GM18873 (cell line): ENCODE data around the gene KLHL8.

ENCODE experiments used
- ATAC-seq: cut with Tn5 transposase; IDR thresholded peaks from one replicate; pipeline ENCODE4 v1.9.1; 2021; ENCODE audit warnings: mild to moderate bottlenecking, moderate library complexity, moderate number of reproducible peaks; ENCODE audit not compliant: unreplicated experiment, low FRiP score

The KLHL8 gene

GRCh38 chr4:87220094-87220822 is at the start of gene KLHL8:
KLHL8 (minus strand) TSS chr4:87220618; CDS start chr4:87195539, 25,079 bp downstream.
- peak; percentile 80 for ATAC-seq

GRCh38 chr4:87270144-87270543 is 49.7 kb upstream of the KLHL8 start:
- no peak for ATAC-seq

DNA sequence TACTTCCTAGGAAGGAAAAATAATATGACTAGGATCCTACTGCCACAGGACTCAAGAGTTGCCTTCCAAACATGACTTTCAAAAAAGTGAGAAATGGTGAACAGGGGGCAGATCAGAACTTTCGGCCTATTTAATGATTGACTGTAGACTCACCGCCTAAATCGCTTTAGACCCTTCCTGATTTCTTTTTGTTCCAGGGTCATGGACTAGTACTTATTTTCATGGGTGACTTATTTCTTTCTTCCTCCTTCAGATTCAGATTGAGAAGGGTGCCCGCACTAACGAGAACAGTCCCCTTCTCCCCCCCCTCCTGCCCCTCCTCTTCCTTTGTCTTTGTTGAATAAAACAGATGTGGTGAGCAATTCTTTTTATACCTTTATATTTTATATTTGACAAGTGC is 48.0 kb upstream of the KLHL8 start:
- no peak for ATAC-seq

DNA sequence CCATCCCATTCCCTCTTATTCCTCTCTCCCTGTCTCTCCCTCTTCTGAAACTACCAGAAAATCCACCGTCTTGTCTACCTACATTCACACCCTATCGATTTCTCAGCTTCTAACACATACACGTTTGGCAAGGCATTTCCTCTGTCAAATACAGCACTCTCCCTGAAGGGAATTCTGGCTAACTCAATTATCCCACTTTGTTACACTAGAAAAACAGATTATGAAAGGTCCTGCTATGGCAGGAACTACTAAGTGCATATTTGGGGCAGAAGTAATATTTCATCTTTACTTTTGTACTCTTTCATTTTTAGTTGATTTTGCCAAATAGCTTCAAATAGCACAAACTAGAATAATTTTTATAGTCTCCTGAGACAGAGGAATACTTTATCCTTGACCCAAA is 46.6 kb upstream of the KLHL8 start:
- no peak for ATAC-seq

DNA sequence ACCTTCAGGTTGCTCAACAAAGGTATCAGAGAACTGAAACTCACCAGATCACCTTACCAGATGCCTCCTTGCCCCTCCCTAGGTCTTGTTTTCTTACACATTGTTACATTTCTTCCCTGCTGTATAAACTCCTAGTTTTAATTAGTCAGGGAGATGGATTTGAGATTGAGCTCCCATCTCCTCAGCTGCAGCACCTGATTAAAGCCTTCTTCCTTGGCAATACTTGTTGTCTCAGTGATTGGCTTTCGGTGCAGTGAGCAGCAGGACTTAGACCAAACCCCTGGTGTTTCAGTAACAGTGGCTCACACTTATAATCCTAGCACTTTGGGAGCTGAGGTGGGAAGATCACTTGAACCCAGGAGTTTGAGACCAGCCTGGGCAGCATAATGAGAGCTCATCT is 42.5 kb upstream of the KLHL8 start:
- ATAC-seq: no peak

DNA sequence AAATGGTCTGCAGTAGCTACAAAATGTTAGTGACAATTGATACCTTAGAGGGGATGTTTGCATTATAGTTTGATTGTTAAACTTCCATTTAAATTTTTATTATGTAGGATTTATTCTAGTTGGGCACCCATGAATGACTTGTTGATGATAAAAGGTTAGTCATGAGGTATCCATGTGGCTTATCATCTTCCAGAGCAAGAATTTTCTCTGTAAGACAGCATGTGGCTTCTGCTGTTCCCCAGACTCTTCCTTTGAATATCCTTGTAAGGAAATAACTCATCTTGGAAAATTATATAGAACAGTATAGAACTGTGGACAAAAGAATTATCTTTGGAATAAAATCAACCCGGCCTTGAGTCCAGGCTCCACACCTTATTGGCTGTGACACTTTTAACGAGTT is 40.1 kb upstream of the KLHL8 start:
- ATAC-seq: no peak

- no peak for ATAC-seq
Measured at GRCh38 chr4:87258677-87259076, 38.3 kb upstream of the KLHL8 start.

DNA sequence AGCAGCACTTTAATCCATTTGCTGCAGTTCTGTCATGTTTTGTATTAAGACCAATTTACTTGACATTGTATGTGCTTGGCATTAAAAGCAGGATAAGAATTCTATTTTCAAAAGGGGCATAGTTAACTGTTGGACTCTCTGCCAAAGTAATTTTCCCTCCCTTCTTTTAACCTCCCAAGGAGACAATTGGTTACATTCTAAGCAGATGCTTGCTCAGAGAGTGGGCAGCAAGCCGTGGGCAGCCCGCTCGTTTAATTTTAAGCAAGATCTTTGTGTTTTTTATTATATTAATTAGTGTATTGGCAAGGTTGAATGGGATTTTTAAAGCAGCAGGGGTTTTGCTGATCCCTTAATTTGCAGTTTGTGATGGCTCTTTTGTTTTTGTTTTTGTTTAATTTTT is 37.1 kb upstream of the KLHL8 start:
- ATAC-seq: no peak

DNA sequence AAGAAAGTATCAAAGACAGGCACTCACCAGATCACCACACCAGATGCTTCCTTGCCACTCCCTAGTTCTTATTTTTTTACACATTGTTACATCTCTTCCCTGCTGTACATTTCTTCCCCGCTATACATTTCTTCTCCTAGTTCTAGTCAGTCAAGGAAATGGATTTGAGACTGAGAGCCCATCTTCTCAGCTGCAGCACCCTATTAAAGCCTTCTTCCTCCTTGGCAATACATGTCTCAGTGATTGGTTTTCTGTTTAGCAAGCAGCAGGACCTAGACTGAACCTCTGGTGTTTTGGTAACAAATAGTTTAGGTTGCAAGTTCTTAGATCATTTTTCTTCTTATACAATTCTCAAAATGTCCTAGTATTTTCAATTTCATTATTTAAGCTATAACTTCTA is 35.3 kb upstream of the KLHL8 start:
- ATAC-seq: no peak

DNA sequence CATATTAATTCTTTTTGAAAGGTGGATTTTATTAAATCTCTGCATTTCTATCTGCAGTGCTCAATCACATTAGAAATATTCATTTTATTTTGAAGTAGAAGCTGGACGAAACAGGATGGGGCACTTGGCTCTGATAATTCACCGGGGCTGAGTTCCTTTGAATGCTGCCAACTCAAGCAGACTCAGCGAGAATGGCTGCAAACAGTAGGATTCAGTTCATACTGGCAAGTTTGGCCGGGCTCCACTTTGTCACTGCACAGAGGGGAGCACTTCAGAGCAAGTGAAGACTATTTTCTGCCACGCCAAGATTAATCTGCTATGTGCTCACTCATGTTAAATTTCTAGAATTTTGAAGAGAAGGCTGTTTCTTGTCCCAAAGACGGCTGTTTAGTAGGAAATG is 30.7 kb upstream of the KLHL8 start:
- no peak for ATAC-seq

DNA sequence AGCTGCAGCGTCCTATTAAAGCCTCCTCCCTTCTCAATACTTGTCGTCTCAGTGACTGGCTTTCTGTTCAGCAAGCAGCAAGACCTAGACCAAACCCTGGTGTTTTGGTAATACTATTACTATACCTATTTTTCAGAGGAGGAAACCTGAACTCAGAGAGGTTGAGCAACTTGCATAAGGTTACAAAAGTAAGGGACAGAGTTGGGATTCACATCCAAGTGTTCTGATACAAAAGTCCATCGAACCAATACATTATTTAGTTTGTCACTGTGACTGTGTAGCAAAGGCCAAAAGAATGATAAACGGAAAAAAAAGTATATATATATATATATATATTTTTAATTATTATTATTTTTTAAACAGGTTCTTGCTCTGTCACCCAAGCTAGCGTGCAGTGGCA is 29.9 kb upstream of the KLHL8 start:
- ATAC-seq: no peak

- ATAC-seq: no peak
Measured at GRCh38 chr4:87249332-87250019, 29.1 kb upstream of the KLHL8 start.

GRCh38 chr4:87243426-87244053 is 23.1 kb upstream of the KLHL8 start:
- ATAC-seq: no peak

DNA sequence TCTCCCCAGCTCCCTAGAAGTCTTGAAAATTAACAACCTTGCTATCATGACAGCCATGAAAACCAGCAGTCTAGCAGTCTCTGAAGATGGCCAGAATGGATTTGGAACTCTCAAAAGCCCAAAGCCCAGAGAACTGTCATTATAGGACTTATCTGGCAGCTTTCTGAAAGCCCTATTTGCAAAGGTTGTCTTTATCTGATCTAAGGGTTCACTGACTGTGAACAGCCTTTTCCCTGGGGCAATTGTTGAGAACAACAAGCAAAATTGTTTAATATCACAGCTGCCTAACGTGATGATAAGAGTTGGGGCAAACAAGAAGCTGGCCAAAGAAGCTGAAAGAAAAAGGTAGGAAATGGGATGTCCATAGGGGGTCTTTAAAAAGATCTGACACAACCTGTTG is 20.9 kb upstream of the KLHL8 start:
- no peak for ATAC-seq

DNA sequence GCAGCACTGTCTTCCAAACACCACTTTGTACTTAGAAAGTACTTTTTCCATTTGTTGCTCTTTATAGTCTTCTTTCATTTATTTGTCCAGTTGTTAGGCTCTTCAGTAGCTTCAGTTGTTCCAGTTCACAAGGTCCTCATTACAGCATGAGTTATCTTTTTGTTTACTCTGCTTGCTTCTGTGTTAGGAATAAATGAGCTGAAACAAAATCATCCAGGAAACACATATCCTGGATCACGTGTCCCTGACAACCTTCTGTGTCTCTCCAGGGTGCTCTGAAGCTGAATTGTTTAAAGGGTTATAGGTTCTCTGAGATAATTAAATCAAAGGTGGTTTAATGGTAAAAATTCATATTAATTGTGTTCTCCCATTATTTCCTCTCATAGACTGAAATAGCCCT is 19.9 kb upstream of the KLHL8 start:
- ATAC-seq: no peak

DNA sequence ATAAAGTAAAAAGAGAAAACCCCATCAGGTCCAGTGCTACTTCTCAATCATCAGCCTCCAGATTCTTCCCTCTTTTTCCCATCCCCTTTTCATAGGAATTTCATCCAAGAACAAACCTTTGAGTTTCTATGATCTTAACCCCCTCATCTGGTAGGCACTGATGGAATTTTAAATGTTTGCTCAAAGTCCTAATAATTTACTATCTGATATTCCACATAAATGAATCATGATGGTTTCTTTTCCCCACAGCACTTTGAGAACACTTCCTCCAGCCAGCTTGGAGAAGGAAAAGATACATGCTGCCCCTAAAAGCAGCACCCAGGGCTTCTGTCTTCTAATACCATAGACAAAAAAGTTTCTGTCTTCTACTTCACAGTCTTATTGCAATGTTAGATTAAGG is 19.4 kb upstream of the KLHL8 start:
- ATAC-seq: no peak

DNA sequence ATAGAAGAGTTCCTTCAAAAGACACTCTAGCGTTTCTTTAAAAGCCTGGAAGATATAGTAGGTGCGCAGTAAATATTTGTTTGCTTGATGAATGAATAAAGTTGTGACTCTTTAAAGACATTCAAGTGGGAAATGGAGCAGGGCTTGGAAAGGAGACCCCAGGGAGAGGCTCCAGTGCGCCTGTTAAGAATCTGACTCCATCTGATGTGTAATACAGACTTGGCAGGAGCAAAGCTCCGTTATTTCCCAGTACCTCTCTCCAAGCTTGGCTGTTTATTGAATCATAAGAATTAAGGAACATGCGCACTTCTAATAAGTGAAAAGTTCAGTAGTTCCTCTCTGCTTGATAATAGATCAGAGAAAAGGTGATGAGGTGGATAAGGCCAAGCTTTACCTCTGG is 18.8 kb upstream of the KLHL8 start:
- ATAC-seq: no peak

DNA sequence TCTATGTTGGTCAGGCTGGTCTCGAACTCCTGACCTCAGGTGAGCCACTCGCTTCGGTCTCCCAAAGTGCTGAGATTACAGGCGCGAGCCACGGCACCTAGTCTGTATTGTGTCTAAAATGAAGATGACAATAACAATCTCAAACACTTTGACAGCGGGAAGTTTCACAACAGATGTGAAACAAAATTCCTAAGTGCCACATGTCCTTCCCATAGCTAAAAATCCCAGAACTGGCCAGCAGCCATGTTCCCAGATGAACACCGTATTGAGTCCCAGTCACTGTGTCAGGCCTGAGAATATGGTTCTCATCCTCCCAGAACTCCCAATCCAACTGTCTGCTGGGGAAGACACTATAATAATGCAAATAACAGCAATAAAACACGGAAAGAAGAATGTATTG is 16.4 kb upstream of the KLHL8 start:
- no peak for ATAC-seq

DNA sequence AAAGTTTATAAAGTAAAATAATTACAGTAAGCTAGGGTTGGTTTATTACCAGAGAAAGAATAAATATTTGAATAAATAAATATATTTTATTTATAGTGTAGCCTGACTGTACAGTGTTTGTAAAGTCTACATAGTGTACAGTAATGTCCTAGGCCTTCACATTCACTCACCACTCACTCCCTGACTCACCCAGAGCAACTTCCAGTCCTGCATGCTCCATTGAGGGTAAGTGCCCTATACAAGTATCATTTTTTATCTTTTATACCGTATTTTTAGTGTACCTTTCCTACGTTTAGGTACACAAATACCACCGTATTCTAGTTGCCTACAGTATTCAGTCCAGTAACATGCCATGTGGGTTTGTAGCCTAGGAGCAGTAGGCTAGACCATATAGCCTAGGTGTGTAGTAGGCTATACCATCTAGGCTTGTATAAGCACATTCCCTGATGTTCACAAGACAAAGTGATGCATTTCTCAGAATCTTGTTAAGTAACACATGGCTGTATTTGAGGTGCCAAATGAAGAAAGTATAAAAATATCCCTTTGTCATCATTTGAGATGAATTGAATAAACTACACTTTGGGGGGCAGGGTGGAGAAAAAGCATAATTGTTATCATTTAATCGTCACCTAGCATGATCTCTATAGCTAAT is 14.7 kb upstream of the KLHL8 start:
- no peak for ATAC-seq

- ATAC-seq: no peak
Measured at GRCh38 chr4:87232216-87232615, 11.8 kb upstream of the KLHL8 start.

DNA sequence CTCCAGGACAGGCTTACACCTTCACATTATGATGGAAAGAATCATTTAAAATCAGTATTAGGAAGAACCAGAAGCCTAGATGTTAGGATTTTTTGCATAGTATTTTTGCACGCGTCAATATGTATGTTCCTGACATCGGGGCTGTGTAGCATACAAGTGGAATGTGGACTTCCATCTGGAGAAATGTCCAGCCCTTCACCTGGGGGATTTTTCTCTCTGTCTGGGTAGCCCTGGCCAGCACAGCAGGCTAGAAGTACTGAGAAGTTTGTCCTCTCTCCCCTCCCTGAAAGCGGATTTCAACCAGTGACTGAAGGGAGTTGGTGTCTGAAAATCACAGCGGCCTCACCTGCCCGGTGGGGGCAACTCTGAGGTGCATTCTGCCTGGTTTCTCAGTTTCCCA is 10.4 kb upstream of the KLHL8 start:
- ATAC-seq: no peak
